Ishikawa (cell line): ENCODE data around the gene ARL3.

Experiments
- CEBPB ChIP-seq: IDR thresholded peaks from 2 replicates; pipeline ENCODE4 v1.6.1; 2012
- CREB1 ChIP-seq: IDR thresholded peaks from 2 replicates; pipeline ENCODE4 v1.6.1; 2012; ENCODE audit warnings: low read depth
- EGR1 ChIP-seq: IDR thresholded peaks from 2 replicates; pipeline ENCODE4 v1.6.1; 2012
- EP300 ChIP-seq: IDR thresholded peaks from 2 replicates; pipeline ENCODE4 v1.6.1; 2012; ENCODE audit warnings: borderline replicate concordance
- FOXM1 ChIP-seq: IDR thresholded peaks from 2 replicates; pipeline ENCODE4 v1.6.1; 2012; ENCODE audit warnings: low read depth, borderline replicate concordance
- MAX ChIP-seq: IDR thresholded peaks from 2 replicates; pipeline ENCODE4 v1.6.1; 2012
- NFIC ChIP-seq: IDR thresholded peaks from 2 replicates; pipeline ENCODE4 v1.6.1; 2012
- RAD21 ChIP-seq: IDR thresholded peaks from 2 replicates; pipeline ENCODE4 v1.6.1; 2012; ENCODE audit warnings: low read depth
- REST ChIP-seq: IDR thresholded peaks from 2 replicates; pipeline ENCODE4 v1.6.1; 2012; ENCODE audit warnings: low read depth, mild to moderate bottlenecking
- TAF1 ChIP-seq: IDR thresholded peaks from 2 replicates; pipeline ENCODE4 v1.6.1; 2012; ENCODE audit warnings: low read depth, mild to moderate bottlenecking
- TCF12 ChIP-seq: IDR thresholded peaks from 2 replicates; pipeline ENCODE4 v1.6.1; 2012; ENCODE audit warnings: low read depth
- TEAD4 ChIP-seq: IDR thresholded peaks from 2 replicates; pipeline ENCODE4 v1.6.1; 2012
- USF1 ChIP-seq: IDR thresholded peaks from 2 replicates; pipeline ENCODE4 v1.6.1; 2012
- YY1 ChIP-seq: IDR thresholded peaks from 2 replicates; pipeline ENCODE4 v1.6.1; 2012; ENCODE audit warnings: low read depth
- ZBTB7A ChIP-seq: IDR thresholded peaks from 2 replicates; pipeline ENCODE4 v1.6.1; 2012; ENCODE audit warnings: low read depth

Gene ARL3

GRCh38 chr10:102633287-102633686 lies 80.9 kb downstream of the ARL3 start:
- no peak for TF ChIP-seq FOXM1
- no peak for TF ChIP-seq EGR1
- TF ChIP-seq CEBPB: no peak
- TF ChIP-seq RAD21: no peak
- TF ChIP-seq TAF1: no peak
- TF ChIP-seq YY1: no peak
- TF ChIP-seq CREB1: no peak

- TF ChIP-seq TEAD4 (no peak), EGR1 (no peak), RAD21 (no peak), EP300 (no peak), MAX (no peak), CREB1 (no peak), USF1 (no peak), TCF12 (no peak), TAF1 (no peak), CEBPB (no peak), YY1 (no peak), ZBTB7A (no peak), REST (no peak), NFIC (no peak), FOXM1 (no peak)
Observed at GRCh38 chr10:102632394-102633111, 81.6 kb downstream of the ARL3 start.

- TF ChIP-seq ZBTB7A (no peak), REST (no peak), NFIC (no peak), CEBPB (no peak), EGR1 (no peak), TEAD4 (no peak), TAF1 (no peak)
Observed at GRCh38 chr10:102631525-102632393, 82.4 kb downstream of the ARL3 start.

- TF ChIP-seq RAD21 (no peak), YY1 (no peak), TEAD4 (no peak), MAX (no peak), TCF12 (no peak), EGR1 (no peak), ZBTB7A (no peak), EP300 (no peak), TAF1 (no peak), CREB1 (no peak), REST (no peak)
Observed at GRCh38 chr10:102630663-102631062, 83.5 kb downstream of the ARL3 start.
